HG03342 (cell line): ENCODE measurements around the gene SLC10A6.

Experiments
- ATAC-seq: cut with Tn5 transposase; IDR thresholded peaks from one replicate; pipeline ENCODE4 v1.9.1; 2021; ENCODE audit warnings: mild to moderate bottlenecking, moderate library complexity; ENCODE audit not compliant: unreplicated experiment

The SLC10A6 gene

GRCh38 chr4:86853209-86853608, 4.0 kb upstream of the SLC10A6 start:
- no peak for ATAC-seq

GRCh38 chr4:86848136-86848535, 1.0 kb downstream of the SLC10A6 start:
- ATAC-seq, result no peak

- ATAC-seq, result no peak
Observed at GRCh38 chr4:86847571-86847970, 1.6 kb downstream of the SLC10A6 start.

GRCh38 chr4:86846921-86847320, 2.3 kb downstream of the SLC10A6 start:
- ATAC-seq, result no peak

GRCh38 chr4:86845593-86845992, 3.6 kb downstream of the SLC10A6 start:
- ATAC-seq, result no peak

- no peak for ATAC-seq
Observed at GRCh38 chr4:86841309-86841708, 7.9 kb downstream of the SLC10A6 start.

- no peak for ATAC-seq
Observed at GRCh38 chr4:86840858-86841257, 8.3 kb downstream of the SLC10A6 start.

- no peak for ATAC-seq
Observed at GRCh38 chr4:86837691-86838503, 11.3 kb downstream of the SLC10A6 start.

GRCh38 chr4:86835677-86836076, 13.5 kb downstream of the SLC10A6 start:
- ATAC-seq, result no peak

- no peak for ATAC-seq
Observed at GRCh38 chr4:86834901-86835300, 14.3 kb downstream of the SLC10A6 start.

GRCh38 chr4:86833615-86834014, 15.6 kb downstream of the SLC10A6 start:
- no peak for ATAC-seq

GRCh38 chr4:86831262-86832130, 17.7 kb downstream of the SLC10A6 start:
- no peak for ATAC-seq

- no peak for ATAC-seq
Observed at GRCh38 chr4:86825511-86825910, 23.7 kb downstream of the SLC10A6 start.

- no peak for ATAC-seq
Observed at GRCh38 chr4:86822136-86822535, 27.0 kb downstream of the SLC10A6 start.

- no peak for ATAC-seq
Observed at GRCh38 chr4:86821151-86821550, 28.0 kb downstream of the SLC10A6 start.

GRCh38 chr4:86819561-86819960, 29.6 kb downstream of the SLC10A6 start:
- ATAC-seq, result no peak

GRCh38 chr4:86818841-86819240, 30.3 kb downstream of the SLC10A6 start:
- no peak for ATAC-seq

GRCh38 chr4:86818211-86818610, 31.0 kb downstream of the SLC10A6 start:
- ATAC-seq, result no peak

GRCh38 chr4:86816501-86817273, 32.5 kb downstream of the SLC10A6 start:
- no peak for ATAC-seq

GRCh38 chr4:86815653-86816052, 33.5 kb downstream of the SLC10A6 start:
- ATAC-seq, result no peak

GRCh38 chr4:86810847-86811246, 38.3 kb downstream of the SLC10A6 start:
- no peak for ATAC-seq
